C4-2B (cell line): Measurements from ENCODE around the gene PTRH2.

ENCODE experiments used
- ZFX ChIP-seq: fragments of 450-650 bp; IDR thresholded peaks from 2 replicates; pipeline ENCODE4 v1.6.1; 2017
- TF ChIP-seq, protein P1 (sequence below): fragments of 450-650 bp; conservative IDR thresholded peaks from 2 replicates; pipeline ENCODE4 v1.5.1; 2017; ENCODE audit warnings: mild to moderate bottlenecking

DNA sequence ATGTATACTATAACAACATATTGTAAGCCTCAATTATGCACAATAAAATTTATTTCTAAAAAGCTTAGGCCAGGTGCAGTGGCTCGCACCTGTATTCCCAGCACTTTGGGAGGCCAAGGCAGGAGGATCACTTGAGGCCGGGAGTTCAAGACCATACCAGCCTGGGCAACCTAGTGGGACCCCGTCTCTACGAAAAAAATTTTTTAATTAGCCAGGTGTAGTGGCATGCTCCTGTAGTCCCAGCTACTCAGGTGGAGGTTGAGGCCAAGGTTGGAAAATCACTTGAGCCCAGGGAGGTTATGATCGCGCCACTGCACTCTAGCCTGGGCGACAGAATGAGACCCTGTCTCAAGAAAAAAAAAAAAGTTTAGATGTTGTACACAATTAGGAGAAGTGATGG lies 45.7 kb upstream of the PTRH2 start:
- TF ChIP-seq, protein P1, sequence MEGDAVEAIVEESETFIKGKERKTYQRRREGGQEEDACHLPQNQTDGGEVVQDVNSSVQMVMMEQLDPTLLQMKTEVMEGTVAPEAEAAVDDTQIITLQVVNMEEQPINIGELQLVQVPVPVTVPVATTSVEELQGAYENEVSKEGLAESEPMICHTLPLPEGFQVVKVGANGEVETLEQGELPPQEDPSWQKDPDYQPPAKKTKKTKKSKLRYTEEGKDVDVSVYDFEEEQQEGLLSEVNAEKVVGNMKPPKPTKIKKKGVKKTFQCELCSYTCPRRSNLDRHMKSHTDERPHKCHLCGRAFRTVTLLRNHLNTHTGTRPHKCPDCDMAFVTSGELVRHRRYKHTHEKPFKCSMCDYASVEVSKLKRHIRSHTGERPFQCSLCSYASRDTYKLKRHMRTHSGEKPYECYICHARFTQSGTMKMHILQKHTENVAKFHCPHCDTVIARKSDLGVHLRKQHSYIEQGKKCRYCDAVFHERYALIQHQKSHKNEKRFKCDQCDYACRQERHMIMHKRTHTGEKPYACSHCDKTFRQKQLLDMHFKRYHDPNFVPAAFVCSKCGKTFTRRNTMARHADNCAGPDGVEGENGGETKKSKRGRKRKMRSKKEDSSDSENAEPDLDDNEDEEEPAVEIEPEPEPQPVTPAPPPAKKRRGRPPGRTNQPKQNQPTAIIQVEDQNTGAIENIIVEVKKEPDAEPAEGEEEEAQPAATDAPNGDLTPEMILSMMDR, result no peak
- TF ChIP-seq ZFX, result no peak
